HEK293 (cell line): ENCODE results near the gene HAND2.
A peak's percentile ranks its signal among the peaks of the same experiment; 100 is the strongest.

Experiments used
- CTCF ChIA-PET: fragments of 350-600 bp; formaldehyde crosslinking; extraction: SDS; loops from one replicate; lab custom pipeline; 2021; ENCODE audit warnings: antibody characterized with exemption; lab: Yijun Ruan, JAX
- POLR2A ChIA-PET: fragments of 300-600 bp; formaldehyde crosslinking; extraction: SDS; loops from one replicate; lab custom pipeline; 2020; ENCODE audit warnings: antibody characterized with exemption, inconsistent platforms; lab: Yijun Ruan, JAX
- H3K27ac ChIP-seq: fragments of 200-500 bp; sonication (Bioruptor generic); 2 replicates; pipeline ENCODE4 v1.5.1; 2014; ENCODE audit warnings: low read depth, low read length, control low read depth, inconsistent platforms; ENCODE audit errors: extremely low read depth
- H3K36me3 ChIP-seq, 2 experiments: fragments of 200-500 bp in 1 of 2; sonication (Bioruptor generic) in 1 of 2; 1 replicate in 1 of 2; 2 replicates in 1 of 2; pipeline ENCODE4 v1.5.1; 2014 to 2017; ENCODE audit warnings: inconsistent platforms in 2 of 2, low read length in 2 of 2; ENCODE audit not compliant: control insufficient read depth in 2 of 2, insufficient read depth in 1 of 2
- H3K4me1 ChIP-seq: fragments of 200-500 bp; sonication (Bioruptor generic); 2 replicates; pipeline ENCODE4 v1.5.1; 2014; ENCODE audit warnings: mild to moderate bottlenecking, low read length, inconsistent platforms; ENCODE audit not compliant: control insufficient read depth, insufficient read depth
- H3K4me3 ChIP-seq: 2 replicates; pipeline ENCODE4 v1.5.1; 2011; ENCODE audit warnings: low read depth, mild to moderate bottlenecking, control low read depth, low read length, moderate library complexity
- H3K9me3 ChIP-seq: fragments of 200-500 bp; sonication (Bioruptor generic); 2 replicates; pipeline ENCODE4 v1.5.1; 2014; ENCODE audit warnings: low read depth, low read length, inconsistent platforms; ENCODE audit not compliant: control insufficient read depth, insufficient read depth
- PRDM1 ChIP-seq: fragments of 450-650 bp; formaldehyde crosslinking; IDR thresholded peaks from 2 replicates; pipeline ENCODE4; 2016; ENCODE audit warnings: missing biosample characterization, missing genetic modification characterization
- REPIN1 ChIP-seq: fragments of 450-650 bp; formaldehyde crosslinking; IDR thresholded peaks from 2 replicates; pipeline ENCODE4 v1.5.1; 2017; ENCODE audit warnings: missing biosample characterization, missing genetic modification characterization, low read depth
- SP7 ChIP-seq: fragments of 450-650 bp; formaldehyde crosslinking; IDR thresholded peaks from 2 replicates; pipeline ENCODE4 v1.5.1; 2016; ENCODE audit warnings: missing biosample characterization, missing genetic modification characterization
- ZFHX2 ChIP-seq: fragments of 450-650 bp; formaldehyde crosslinking; conservative IDR thresholded peaks from 2 replicates; pipeline ENCODE4 v1.5.1; 2016; ENCODE audit warnings: missing biosample characterization, missing genetic modification characterization
- ZFP37 ChIP-seq: fragments of 450-650 bp; formaldehyde crosslinking; IDR thresholded peaks from 2 replicates; pipeline ENCODE4 v1.5.1; 2016; ENCODE audit warnings: missing biosample characterization, missing genetic modification characterization
- ZNF114 ChIP-seq: fragments of 450-650 bp; formaldehyde crosslinking; IDR thresholded peaks from 2 replicates; pipeline ENCODE4 v1.5.0; 2017; ENCODE audit warnings: missing biosample characterization, missing genetic modification characterization
- ZNF132 ChIP-seq: fragments of 450-650 bp; formaldehyde crosslinking; IDR thresholded peaks from 2 replicates; pipeline ENCODE4 v1.5.1; 2017; ENCODE audit warnings: missing biosample characterization, missing genetic modification characterization, borderline replicate concordance
- ZNF174 ChIP-seq: fragments of 450-650 bp; formaldehyde crosslinking; IDR thresholded peaks from 2 replicates; pipeline ENCODE4 v1.5.0; 2017; ENCODE audit warnings: missing biosample characterization, mild to moderate bottlenecking, missing genetic modification characterization
- ZNF239 ChIP-seq: fragments of 450-650 bp; formaldehyde crosslinking; IDR thresholded peaks from 2 replicates; pipeline ENCODE4 v1.5.1; 2016; ENCODE audit warnings: missing biosample characterization, missing genetic modification characterization
- ZNF335 ChIP-seq: fragments of 450-650 bp; formaldehyde crosslinking; conservative IDR thresholded peaks from 2 replicates; pipeline ENCODE4 v1.5.1; 2016; ENCODE audit warnings: missing biosample characterization, missing genetic modification characterization
- ZNF76 ChIP-seq: fragments of 450-650 bp; formaldehyde crosslinking; IDR thresholded peaks from 2 replicates; pipeline ENCODE4; 2016; ENCODE audit warnings: low read depth, missing biosample characterization, missing genetic modification characterization, borderline replicate concordance
- ZNF785 ChIP-seq: fragments of 450-650 bp; formaldehyde crosslinking; IDR thresholded peaks from 2 replicates; pipeline ENCODE4 v1.5.1; 2016; ENCODE audit warnings: missing biosample characterization, missing genetic modification characterization
- ZNF837 ChIP-seq: fragments of 450-650 bp; formaldehyde crosslinking; IDR thresholded peaks from 2 replicates; pipeline ENCODE4 v1.5.1; 2016; ENCODE audit warnings: missing biosample characterization, missing genetic modification characterization
- TF ChIP-seq, protein P1 (sequence below): fragments of 450-650 bp; formaldehyde crosslinking; IDR thresholded peaks from 2 replicates; pipeline ENCODE4 v1.5.1; 2016; ENCODE audit warnings: missing biosample characterization, missing genetic modification characterization
- TF ChIP-seq, protein P2 (sequence below): fragments of 450-650 bp; formaldehyde crosslinking; IDR thresholded peaks from 2 replicates; pipeline ENCODE4 v1.5.0; 2017; ENCODE audit warnings: missing biosample characterization, missing genetic modification characterization, borderline replicate concordance
- TF ChIP-seq, protein P3 (sequence below): fragments of 450-650 bp; formaldehyde crosslinking; IDR thresholded peaks from 2 replicates; pipeline ENCODE4 v1.5.1; 2016; ENCODE audit warnings: missing biosample characterization, missing genetic modification characterization, low read depth
- TF ChIP-seq, protein P4 (sequence below): fragments of 450-650 bp; formaldehyde crosslinking; IDR thresholded peaks from 2 replicates; pipeline ENCODE4 v1.5.1; 2016; ENCODE audit warnings: missing biosample characterization, missing genetic modification characterization
- TF ChIP-seq, protein P5 (sequence below): fragments of 450-650 bp; IDR thresholded peaks from 2 replicates; pipeline ENCODE4 v1.5.1; 2018; ENCODE audit warnings: missing biosample characterization, missing genetic modification characterization
- TF ChIP-seq, protein P6 (sequence below): fragments of 450-650 bp; formaldehyde crosslinking; IDR thresholded peaks from 2 replicates; pipeline ENCODE4 v1.5.1; 2016; ENCODE audit warnings: missing biosample characterization, missing genetic modification characterization
- TF ChIP-seq, protein P7 (sequence below): fragments of 450-650 bp; formaldehyde crosslinking; IDR thresholded peaks from 2 replicates; pipeline ENCODE4 v1.5.1; 2016; ENCODE audit warnings: missing biosample characterization, missing genetic modification characterization

The HAND2 gene

DNA sequence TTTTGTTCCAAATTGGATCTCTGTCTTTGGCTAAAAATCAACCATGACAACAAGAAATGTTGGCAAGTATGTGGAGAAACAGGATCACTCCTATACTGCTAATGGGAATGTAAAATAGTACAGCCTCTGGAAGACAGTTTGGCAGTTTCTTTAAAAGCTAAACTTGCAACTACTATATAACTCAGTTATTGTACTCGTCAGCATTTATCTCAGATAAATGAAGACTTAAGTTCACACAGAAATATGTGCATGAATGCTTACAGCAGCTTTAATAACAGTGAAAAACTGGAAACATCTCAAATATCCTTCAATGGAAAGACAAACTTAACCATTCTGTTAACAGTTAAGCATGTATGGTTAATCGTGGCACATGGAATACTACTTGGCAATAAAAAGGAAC, 15.4 kb upstream of the HAND2 start:
- H3K36me3 ChIP-seq = no peaks in the 10 kb centered on the region
- no peak overlapping the region for H3K4me3 ChIP-seq
- TF ChIP-seq, protein P1, sequence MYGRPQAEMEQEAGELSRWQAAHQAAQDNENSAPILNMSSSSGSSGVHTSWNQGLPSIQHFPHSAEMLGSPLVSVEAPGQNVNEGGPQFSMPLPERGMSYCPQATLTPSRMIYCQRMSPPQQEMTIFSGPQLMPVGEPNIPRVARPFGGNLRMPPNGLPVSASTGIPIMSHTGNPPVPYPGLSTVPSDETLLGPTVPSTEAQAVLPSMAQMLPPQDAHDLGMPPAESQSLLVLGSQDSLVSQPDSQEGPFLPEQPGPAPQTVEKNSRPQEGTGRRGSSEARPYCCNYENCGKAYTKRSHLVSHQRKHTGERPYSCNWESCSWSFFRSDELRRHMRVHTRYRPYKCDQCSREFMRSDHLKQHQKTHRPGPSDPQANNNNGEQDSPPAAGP = no peak
- TF ChIP-seq ZNF174 = no peak
- TF ChIP-seq ZNF114 (tag by site-specific recombination) = no peak
- no peak for TF ChIP-seq ZNF132 (tag by site-specific recombination)
- TF ChIP-seq ZFHX2 = no peak
- TF ChIP-seq, protein P2, sequence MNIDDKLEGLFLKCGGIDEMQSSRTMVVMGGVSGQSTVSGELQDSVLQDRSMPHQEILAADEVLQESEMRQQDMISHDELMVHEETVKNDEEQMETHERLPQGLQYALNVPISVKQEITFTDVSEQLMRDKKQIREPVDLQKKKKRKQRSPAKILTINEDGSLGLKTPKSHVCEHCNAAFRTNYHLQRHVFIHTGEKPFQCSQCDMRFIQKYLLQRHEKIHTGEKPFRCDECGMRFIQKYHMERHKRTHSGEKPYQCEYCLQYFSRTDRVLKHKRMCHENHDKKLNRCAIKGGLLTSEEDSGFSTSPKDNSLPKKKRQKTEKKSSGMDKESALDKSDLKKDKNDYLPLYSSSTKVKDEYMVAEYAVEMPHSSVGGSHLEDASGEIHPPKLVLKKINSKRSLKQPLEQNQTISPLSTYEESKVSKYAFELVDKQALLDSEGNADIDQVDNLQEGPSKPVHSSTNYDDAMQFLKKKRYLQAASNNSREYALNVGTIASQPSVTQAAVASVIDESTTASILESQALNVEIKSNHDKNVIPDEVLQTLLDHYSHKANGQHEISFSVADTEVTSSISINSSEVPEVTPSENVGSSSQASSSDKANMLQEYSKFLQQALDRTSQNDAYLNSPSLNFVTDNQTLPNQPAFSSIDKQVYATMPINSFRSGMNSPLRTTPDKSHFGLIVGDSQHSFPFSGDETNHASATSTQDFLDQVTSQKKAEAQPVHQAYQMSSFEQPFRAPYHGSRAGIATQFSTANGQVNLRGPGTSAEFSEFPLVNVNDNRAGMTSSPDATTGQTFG (tag by site-specific recombination) = no peak
- no peak for TF ChIP-seq ZNF76 (tag by site-specific recombination)
- TF ChIP-seq ZNF785 = no peak
- TF ChIP-seq ZFP37 = no peak
- TF ChIP-seq, protein P3, sequence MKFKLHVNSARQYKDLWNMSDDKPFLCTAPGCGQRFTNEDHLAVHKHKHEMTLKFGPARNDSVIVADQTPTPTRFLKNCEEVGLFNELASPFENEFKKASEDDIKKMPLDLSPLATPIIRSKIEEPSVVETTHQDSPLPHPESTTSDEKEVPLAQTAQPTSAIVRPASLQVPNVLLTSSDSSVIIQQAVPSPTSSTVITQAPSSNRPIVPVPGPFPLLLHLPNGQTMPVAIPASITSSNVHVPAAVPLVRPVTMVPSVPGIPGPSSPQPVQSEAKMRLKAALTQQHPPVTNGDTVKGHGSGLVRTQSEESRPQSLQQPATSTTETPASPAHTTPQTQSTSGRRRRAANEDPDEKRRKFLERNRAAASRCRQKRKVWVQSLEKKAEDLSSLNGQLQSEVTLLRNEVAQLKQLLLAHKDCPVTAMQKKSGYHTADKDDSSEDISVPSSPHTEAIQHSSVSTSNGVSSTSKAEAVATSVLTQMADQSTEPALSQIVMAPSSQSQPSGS (tag by site-specific recombination) = no peak
- no peak for TF ChIP-seq ZNF837 (tag by site-specific recombination)
- TF ChIP-seq SP7 = no peak
- CTCF ChIA-PET = no interaction called here
- H3K9me3 ChIP-seq = no peaks in the 10 kb centered on the region
- no peak overlapping the region for H3K27ac ChIP-seq
- POLR2A ChIA-PET = no interaction called here
- no peaks in the 10 kb centered on the region for H3K4me1 ChIP-seq

DNA sequence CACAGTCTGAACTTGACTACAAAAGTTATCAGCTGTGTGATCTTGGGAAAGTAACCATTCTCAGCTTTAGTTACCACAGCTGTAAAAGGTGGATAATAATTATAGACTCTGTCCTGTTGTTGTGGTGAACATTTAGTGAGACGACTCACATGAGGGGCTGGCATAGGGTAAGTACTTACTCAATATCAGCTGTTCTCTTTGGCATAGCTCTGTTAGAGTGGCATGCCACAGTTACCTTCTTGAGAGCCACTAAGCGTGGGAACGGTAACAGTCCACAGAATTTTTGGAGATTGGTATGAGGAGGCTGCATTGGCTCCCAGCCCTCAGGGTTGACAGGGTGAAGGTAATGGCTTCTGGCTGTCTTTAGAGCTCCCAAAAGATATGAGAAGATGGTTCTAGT, 13.2 kb upstream of the HAND2 start:
- ChIA-PET POLR2A (no interaction called here), CTCF (no interaction called here)
- peaks cover 4% of the 10 kb centered on the region; the same call in 1 of the 2 replicates for H3K4me1 ChIP-seq
- no peak overlapping the region for H3K27ac ChIP-seq
- no peaks in the 10 kb centered on the region for H3K9me3 ChIP-seq
- no peak for TF ChIP-seq ZFP37
- peak; percentile 59 for TF ChIP-seq SP7
- H3K36me3 ChIP-seq = no peaks in the 10 kb centered on the region
- H3K4me3 ChIP-seq = no peak overlapping the region

DNA sequence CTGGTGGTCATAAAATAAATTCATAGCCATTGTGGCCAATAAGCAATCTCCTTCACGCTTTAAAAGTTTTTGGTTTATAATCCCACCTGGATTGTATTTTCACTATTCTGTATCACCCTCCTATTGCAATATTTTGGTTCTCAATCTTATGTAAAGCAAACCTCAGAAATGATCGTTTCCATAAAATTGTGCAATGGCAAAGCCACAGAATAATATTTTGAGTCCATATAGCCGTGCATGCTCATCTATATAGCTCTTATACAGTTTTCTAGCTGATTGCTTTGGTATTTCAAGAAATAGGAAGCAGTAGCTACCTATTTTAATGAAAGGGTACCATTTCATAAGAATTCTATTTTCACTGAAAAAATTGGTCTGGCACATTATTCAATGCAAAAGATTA, 10.0 kb upstream of the HAND2 start:
- no peak overlapping the region for H3K27ac ChIP-seq
- peaks cover 4% of the 10 kb centered on the region; the same call in 1 of the 2 replicates for H3K4me1 ChIP-seq
- ChIA-PET POLR2A (interaction anchor here (0.5 kb wide), 1 partner anchor 10 kb away, joined by 4 read pairs; the partner anchor contains the start of gene HAND2), CTCF (no interaction called here)
- H3K4me3 ChIP-seq = no peak overlapping the region
- no peaks in the 10 kb centered on the region for H3K36me3 ChIP-seq
- no peaks in the 10 kb centered on the region for H3K9me3 ChIP-seq
- TF ChIP-seq ZNF335 (tag by site-specific recombination) = no peak
- TF ChIP-seq, protein P4, sequence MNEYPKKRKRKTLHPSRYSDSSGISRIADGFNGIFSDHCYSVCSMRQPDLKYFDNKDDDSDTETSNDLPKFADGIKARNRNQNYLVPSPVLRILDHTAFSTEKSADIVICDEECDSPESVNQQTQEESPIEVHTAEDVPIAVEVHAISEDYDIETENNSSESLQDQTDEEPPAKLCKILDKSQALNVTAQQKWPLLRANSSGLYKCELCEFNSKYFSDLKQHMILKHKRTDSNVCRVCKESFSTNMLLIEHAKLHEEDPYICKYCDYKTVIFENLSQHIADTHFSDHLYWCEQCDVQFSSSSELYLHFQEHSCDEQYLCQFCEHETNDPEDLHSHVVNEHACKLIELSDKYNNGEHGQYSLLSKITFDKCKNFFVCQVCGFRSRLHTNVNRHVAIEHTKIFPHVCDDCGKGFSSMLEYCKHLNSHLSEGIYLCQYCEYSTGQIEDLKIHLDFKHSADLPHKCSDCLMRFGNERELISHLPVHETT (tag by site-specific recombination) = no peak
- TF ChIP-seq, protein P5, sequence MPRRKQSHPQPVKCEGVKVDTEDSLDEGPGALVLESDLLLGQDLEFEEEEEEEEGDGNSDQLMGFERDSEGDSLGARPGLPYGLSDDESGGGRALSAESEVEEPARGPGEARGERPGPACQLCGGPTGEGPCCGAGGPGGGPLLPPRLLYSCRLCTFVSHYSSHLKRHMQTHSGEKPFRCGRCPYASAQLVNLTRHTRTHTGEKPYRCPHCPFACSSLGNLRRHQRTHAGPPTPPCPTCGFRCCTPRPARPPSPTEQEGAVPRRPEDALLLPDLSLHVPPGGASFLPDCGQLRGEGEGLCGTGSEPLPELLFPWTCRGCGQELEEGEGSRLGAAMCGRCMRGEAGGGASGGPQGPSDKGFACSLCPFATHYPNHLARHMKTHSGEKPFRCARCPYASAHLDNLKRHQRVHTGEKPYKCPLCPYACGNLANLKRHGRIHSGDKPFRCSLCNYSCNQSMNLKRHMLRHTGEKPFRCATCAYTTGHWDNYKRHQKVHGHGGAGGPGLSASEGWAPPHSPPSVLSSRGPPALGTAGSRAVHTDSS (tag by site-specific recombination) = no peak
- TF ChIP-seq PRDM1 (tag by site-specific recombination) = no peak
- TF ChIP-seq, protein P6, sequence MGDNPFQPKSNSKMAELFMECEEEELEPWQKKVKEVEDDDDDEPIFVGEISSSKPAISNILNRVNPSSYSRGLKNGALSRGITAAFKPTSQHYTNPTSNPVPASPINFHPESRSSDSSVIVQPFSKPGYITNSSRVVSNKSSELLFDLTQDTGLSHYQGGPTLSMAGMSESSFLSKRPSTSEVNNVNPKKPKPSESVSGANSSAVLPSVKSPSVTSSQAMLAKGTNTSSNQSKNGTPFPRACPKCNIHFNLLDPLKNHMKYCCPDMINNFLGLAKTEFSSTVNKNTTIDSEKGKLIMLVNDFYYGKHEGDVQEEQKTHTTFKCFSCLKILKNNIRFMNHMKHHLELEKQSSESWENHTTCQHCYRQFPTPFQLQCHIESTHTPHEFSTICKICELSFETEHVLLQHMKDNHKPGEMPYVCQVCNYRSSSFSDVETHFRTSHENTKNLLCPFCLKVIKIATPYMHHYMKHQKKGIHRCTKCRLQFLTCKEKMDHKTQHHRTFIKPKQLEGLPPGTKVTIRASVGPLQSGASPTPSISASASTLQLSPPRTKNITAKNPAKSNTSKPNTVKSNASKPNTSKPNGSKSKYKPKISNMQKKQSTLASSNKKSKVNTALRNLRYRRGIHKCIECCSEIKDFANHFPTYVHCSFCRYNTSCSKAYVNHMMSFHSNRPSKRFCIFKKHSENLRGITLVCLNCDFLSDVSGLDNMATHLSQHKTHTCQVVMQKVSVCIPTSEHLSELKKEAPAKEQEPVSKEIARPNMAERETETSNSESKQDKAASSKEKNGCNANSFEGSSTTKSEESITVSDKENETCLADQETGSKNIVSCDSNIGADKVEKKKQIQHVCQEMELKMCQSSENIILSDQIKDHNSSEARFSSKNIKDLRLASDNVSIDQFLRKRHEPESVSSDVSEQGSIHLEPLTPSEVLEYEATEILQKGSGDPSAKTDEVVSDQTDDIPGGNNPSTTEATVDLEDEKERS (tag by site-specific recombination) = no peak
- TF ChIP-seq, protein P7, sequence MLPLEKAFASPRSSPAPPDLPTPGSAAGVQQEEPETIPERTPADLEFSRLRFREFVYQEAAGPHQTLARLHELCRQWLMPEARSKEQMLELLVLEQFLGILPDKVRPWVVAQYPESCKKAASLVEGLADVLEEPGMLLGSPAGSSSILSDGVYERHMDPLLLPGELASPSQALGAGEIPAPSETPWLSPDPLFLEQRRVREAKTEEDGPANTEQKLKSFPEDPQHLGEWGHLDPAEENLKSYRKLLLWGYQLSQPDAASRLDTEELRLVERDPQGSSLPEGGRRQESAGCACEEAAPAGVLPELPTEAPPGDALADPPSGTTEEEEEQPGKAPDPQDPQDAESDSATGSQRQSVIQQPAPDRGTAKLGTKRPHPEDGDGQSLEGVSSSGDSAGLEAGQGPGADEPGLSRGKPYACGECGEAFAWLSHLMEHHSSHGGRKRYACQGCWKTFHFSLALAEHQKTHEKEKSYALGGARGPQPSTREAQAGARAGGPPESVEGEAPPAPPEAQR = no peak
- TF ChIP-seq ZNF239 = no peak
- no peak for TF ChIP-seq REPIN1
